ENCODE results near the gene KRTAP12-2.
"Not testable (repeated sequence)": the region's sequence is repeated elsewhere in the genome, so short reads cannot be mapped to it uniquely, and the experiment has no call there.

Gene KRTAP12-2

DNA sequence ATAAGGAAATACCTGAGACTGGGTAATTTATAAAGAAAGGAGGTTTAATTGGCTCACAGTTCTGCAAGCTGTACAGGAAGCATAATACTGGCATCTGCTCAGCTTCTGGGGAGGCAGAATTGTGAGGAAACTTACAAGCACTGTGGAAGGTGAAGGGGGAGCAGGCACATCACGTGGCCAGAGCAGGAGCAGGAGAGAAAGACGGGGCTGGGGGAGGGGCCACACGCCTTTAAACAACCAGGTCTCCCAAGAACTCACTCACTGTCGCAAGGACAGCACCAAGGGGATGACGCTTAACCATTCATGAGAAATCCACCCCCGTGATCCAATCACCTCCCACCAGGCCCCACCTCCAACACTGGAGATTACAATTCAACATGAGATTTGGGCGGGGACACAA lies 5.2 kb downstream of the KRTAP12-2 start:
- peaks cover 0 to 12% (median 2%) of the 10 kb centered on the region in 5 experiments for H3K27me3 ChIP-seq (replicated peaks in 2 of 5; ENCODE audit: control insufficient read depth in 4 of 5, insufficient read depth in 5 of 5, low read length in 4 of 5)
- H3K27ac ChIP-seq (ENCODE audit: insufficient read depth in 1 of 2, low read depth in 1 of 2, low read length in 2 of 2, poor library complexity in 1 of 2, severe bottlenecking in 2 of 2); DNase-seq; H3K4me3 ChIP-seq (ENCODE audit: control insufficient read depth in 1 of 7, extremely low read depth in 1 of 7, insufficient read depth in 4 of 7, low read depth in 2 of 7, low read length in 6 of 7); CTCF ChIA-PET; POLR2A ChIA-PET; H3K4me1 ChIP-seq (ENCODE audit: control extremely low read depth in 1 of 4, control insufficient read depth in 4 of 4, insufficient read depth in 4 of 4, low read length in 3 of 4); H3K36me3 ChIP-seq (ENCODE audit: control insufficient read depth in 4 of 4, insufficient read depth in 4 of 4, low read length in 3 of 4): not testable (repeated sequence)
- WGBS (ENCODE audit: insufficient coverage) = 81% methylated on average over 2 of the region's 7 CpGs
- H3K9me3 ChIP-seq (ENCODE audit: control extremely low read depth in 1 of 5, control insufficient read depth in 4 of 5, insufficient read depth in 2 of 5, low read depth in 1 of 5, low read length in 4 of 5) = peaks cover under 1 to 18% (median 6%) of the 10 kb centered on the region in 5 experiments

DNA sequence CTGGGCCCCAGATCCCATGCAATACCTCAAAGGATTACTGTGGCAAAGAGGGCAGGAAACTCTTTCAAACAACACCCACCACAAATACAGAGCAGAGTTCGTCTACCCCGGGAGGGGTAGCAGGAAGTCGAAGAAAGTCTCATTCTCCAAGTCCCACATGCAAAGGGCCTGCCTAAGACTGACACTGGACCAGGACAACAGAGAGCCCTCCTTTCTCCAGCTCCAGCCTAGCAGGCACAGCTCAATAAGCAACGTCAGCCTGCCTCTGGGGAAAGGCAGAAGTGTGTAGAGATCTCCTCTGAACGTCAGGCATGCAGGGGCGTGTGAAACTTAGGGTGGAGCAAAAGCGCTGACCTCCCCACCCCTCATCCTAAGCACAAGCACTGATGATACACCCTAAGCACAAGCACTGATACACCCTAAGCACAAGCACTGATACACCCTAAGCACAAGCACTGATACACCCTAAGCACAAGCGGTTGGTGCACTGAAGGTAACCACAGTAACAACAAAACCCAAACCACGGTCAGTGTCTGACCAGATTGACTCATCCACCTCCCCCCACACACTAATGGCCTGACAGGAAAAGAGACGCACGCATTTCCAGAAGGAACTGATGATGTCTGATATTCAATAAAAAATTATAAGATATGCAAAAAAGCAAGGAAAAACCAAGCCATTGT lies 7.7 kb downstream of the KRTAP12-2 start:
- Histone ChIP-seq H3K9me3 (ENCODE audit: control extremely low read depth in 1 of 5, control insufficient read depth in 4 of 5, insufficient read depth in 2 of 5, low read depth in 1 of 5, low read length in 4 of 5) (peaks cover 3 to 33% (median 9%) of the 10 kb centered on the region in 5 experiments), H3K36me3 (ENCODE audit: control insufficient read depth in 4 of 4, insufficient read depth in 4 of 4, low read length in 3 of 4) (no peaks in the 10 kb centered on the region), H3K4me1 (ENCODE audit: control extremely low read depth in 1 of 4, control insufficient read depth in 4 of 4, insufficient read depth in 4 of 4, low read length in 3 of 4) (no peaks in the 10 kb centered on the region), H3K27me3 (replicated peaks in 2 of 5; ENCODE audit: control insufficient read depth in 4 of 5, insufficient read depth in 5 of 5, low read length in 4 of 5) (peaks cover 0 to 10% (median 2%) of the 10 kb centered on the region in 5 experiments), H3K27ac (ENCODE audit: insufficient read depth in 1 of 2, low read depth in 1 of 2, low read length in 2 of 2, poor library complexity in 1 of 2, severe bottlenecking in 2 of 2) (no peak overlapping the region), H3K4me3 (ENCODE audit: control insufficient read depth in 1 of 7, extremely low read depth in 1 of 7, insufficient read depth in 4 of 7, low read depth in 2 of 7, low read length in 6 of 7) (no peak overlapping the region)
- 40% methylated on average over 4 of the region's 11 CpGs for WGBS (ENCODE audit: insufficient coverage)
- ChIA-PET POLR2A (no interaction called here), CTCF (no interaction called here)
- DNase-seq = no peak

DNA sequence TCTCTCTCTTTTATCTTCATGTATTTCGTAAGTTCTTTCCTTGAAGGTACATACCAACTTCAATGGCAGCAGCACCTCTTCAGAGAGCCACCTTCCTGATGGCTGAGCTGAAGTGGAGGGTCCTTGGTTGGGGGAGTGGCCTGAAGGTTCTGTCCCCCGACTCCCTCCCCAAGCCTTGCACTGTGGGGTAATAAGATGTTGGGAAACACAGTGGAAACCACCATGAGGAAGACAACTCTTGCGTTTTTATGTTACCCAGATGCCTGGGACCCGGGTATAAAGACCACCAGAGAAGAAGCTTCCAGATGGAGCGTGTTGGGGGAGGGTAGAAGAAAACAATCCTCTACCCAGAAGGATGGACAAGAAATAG lies 8.2 kb downstream of the KRTAP12-2 start:
- H3K4me1 ChIP-seq (ENCODE audit: control extremely low read depth in 1 of 4, control insufficient read depth in 4 of 4, insufficient read depth in 4 of 4, low read length in 3 of 4) = no peaks in the 10 kb centered on the region
- H3K36me3 ChIP-seq (ENCODE audit: control insufficient read depth in 4 of 4, insufficient read depth in 4 of 4, low read length in 3 of 4) = no peaks in the 10 kb centered on the region
- peaks cover 0 to 10% (median 2%) of the 10 kb centered on the region in 5 experiments for H3K27me3 ChIP-seq (replicated peaks in 2 of 5; ENCODE audit: control insufficient read depth in 4 of 5, insufficient read depth in 5 of 5, low read length in 4 of 5)
- DNase-seq = no peak
- no peak overlapping the region for H3K27ac ChIP-seq (ENCODE audit: insufficient read depth in 1 of 2, low read depth in 1 of 2, low read length in 2 of 2, poor library complexity in 1 of 2, severe bottlenecking in 2 of 2)
- H3K4me3 ChIP-seq (ENCODE audit: control insufficient read depth in 1 of 7, extremely low read depth in 1 of 7, insufficient read depth in 4 of 7, low read depth in 2 of 7, low read length in 6 of 7) = no peak overlapping the region
- H3K9me3 ChIP-seq (ENCODE audit: control extremely low read depth in 1 of 5, control insufficient read depth in 4 of 5, insufficient read depth in 2 of 5, low read depth in 1 of 5, low read length in 4 of 5) = peaks cover 3 to 34% (median 9%) of the 10 kb centered on the region in 5 experiments
- ChIA-PET CTCF (no interaction called here), POLR2A (no interaction called here)
- WGBS (ENCODE audit: insufficient coverage) = 86% methylated on average over 3 of the region's 5 CpGs

DNA sequence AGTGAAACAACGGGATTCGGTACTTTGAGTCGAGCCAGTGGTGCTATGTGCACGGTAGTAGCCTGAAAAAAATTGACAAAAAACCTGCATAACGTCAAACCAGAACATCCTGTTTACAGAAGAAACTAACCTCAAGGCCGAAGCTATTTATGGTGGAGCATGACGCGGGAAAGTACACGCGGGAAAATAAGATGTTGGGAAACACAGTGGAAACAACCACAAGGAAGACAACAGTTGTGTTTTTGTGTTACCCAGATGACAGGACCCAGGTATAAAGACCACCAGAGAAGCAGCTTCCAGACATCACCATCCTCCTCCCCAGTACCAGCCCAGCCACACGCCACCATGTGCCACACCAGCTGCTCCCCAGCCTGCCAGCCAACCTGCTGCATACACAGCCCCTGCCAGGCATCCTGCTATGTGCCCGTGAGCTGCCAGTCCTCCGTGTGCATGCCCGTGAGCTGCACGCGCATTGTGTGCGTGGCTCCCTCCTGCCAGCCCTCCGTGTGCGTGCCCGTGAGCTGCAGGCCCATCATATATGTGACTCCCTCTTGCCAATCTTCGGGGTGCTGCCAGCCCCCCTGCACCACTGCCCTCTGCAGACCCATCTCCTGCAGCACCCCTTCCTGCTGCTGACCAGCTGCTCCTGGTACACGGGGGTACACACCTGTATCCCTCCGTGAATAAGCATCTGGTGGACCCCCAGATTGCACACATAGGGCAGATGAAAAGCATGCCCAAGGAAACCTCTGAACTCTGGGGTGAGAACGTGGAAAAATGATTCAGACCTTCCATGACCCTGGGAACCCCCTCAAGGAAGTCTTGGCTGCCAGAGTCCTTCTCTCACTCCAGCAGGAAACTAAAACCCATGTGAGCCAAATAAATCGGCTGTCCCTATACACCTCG lies 8.8 kb downstream of the KRTAP12-2 start, which contains the start of gene KRTAP12-3:
TSS of gene KRTAP12-3 (plus strand) at position 298 of the 906 bp plus-strand sequence. CDS start at position 346, 48 bp downstream.
- peak in 1 of 3 donors; percentile 3 for DNase-seq
- no peaks in the 10 kb centered on the region for H3K4me1 ChIP-seq (ENCODE audit: control extremely low read depth in 1 of 4, control insufficient read depth in 4 of 4, insufficient read depth in 4 of 4, low read length in 3 of 4)
- no peak within 1 kb of the TSS for H3K4me3 ChIP-seq (ENCODE audit: control insufficient read depth in 1 of 7, extremely low read depth in 1 of 7, insufficient read depth in 4 of 7, low read depth in 2 of 7, low read length in 6 of 7)
- ChIA-PET POLR2A (no interaction called here), CTCF (no interaction called here)
- peaks cover 3 to 37% (median 11%) of the 10 kb centered on the region in 5 experiments for H3K9me3 ChIP-seq (ENCODE audit: control extremely low read depth in 1 of 5, control insufficient read depth in 4 of 5, insufficient read depth in 2 of 5, low read depth in 1 of 5, low read length in 4 of 5)
- H3K27me3 ChIP-seq (replicated peaks in 2 of 5; ENCODE audit: control insufficient read depth in 4 of 5, insufficient read depth in 5 of 5, low read length in 4 of 5) = peaks cover 0 to 10% (median 2%) of the 10 kb centered on the region in 5 experiments
- WGBS (ENCODE audit: insufficient coverage) = 87% methylated on average over 18 of the region's 26 CpGs
- no peak within 1 kb of the TSS for H3K27ac ChIP-seq (ENCODE audit: insufficient read depth in 1 of 2, low read depth in 1 of 2, low read length in 2 of 2, poor library complexity in 1 of 2, severe bottlenecking in 2 of 2)
- H3K36me3 ChIP-seq (ENCODE audit: control insufficient read depth in 4 of 4, insufficient read depth in 4 of 4, low read length in 3 of 4) = no peaks in the 10 kb centered on the region

DNA sequence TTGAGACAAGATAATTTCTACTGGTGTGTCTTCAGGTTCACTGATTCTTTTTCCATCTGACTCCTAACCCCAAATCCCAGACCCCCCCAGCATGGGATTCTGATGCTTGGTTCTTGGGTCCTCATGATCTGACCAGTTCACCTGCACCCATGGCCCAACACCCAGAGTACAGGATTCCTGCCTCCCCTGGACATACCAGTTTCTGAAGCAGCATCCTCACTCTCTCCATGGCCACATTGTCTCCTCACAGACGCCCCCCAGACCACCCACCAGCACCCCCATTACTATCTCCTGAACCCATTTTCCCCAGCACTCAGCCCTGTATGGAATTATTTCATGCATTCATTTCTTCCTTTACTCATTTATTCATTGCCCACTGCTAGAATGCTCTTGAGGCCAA lies 9.9 kb downstream of the KRTAP12-2 start:
- Histone ChIP-seq H3K4me3 (ENCODE audit: control insufficient read depth in 1 of 7, extremely low read depth in 1 of 7, insufficient read depth in 4 of 7, low read depth in 2 of 7, low read length in 6 of 7) (no peak overlapping the region), H3K27ac (ENCODE audit: insufficient read depth in 1 of 2, low read depth in 1 of 2, low read length in 2 of 2, poor library complexity in 1 of 2, severe bottlenecking in 2 of 2) (no peak overlapping the region), H3K36me3 (ENCODE audit: control insufficient read depth in 4 of 4, insufficient read depth in 4 of 4, low read length in 3 of 4) (no peaks in the 10 kb centered on the region), H3K27me3 (replicated peaks in 2 of 5; ENCODE audit: control insufficient read depth in 4 of 5, insufficient read depth in 5 of 5, low read length in 4 of 5) (peaks cover 0 to 10% (median 0%) of the 10 kb centered on the region in 5 experiments), H3K9me3 (ENCODE audit: control extremely low read depth in 1 of 5, control insufficient read depth in 4 of 5, insufficient read depth in 2 of 5, low read depth in 1 of 5, low read length in 4 of 5) (peaks cover 3 to 37% (median 11%) of the 10 kb centered on the region in 5 experiments), H3K4me1 (ENCODE audit: control extremely low read depth in 1 of 4, control insufficient read depth in 4 of 4, insufficient read depth in 4 of 4, low read length in 3 of 4) (no peaks in the 10 kb centered on the region)
- 80% methylated on average over 1 of the region's 1 CpG for WGBS (ENCODE audit: insufficient coverage)
- no peak for DNase-seq
- POLR2A ChIA-PET = no interaction called here
- CTCF ChIA-PET = no interaction called here

DNA sequence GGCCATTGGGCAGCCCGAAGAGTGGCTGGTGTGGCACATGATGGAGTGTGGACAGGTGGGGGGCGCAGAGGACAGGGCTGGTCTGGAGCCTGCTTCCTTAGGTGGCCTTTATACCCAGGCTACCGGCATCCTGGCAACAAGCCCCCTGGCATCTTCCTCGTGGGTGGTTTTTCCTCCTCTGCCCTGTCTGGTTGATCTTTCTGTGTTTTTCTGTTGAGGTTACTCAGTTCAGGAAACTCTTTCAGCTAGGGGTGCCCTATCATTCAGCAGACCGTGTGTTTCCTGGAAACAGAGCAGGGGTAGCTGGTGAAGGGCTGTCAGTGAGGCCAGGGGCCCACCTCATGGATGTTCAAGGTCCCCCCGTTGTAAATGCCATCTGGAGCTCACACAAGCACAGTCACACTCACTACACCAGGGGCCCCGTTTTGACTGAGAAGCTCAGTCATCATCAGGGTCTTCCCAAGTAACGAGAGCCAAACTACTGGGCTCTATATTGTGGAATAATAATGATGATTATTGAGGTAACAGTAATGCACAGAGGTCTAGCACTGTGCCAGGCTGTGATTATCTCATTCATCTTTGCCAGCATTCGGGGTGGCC lies 12.1 kb downstream of the KRTAP12-2 start, which contains the start of gene KRTAP12-4:
TSS of gene KRTAP12-4 (minus strand) at position 84 of the 600 bp plus-strand sequence. CDS start at position 39, 45 bp downstream.
- 50% methylated on average over 6 of the region's 9 CpGs for WGBS (ENCODE audit: insufficient coverage)
- DNase-seq = peak in 1 of 3 donors; percentile 77
- peaks cover 0 to 10% (median 0%) of the 10 kb centered on the region in 5 experiments for H3K27me3 ChIP-seq (replicated peaks in 2 of 5; ENCODE audit: control insufficient read depth in 4 of 5, insufficient read depth in 5 of 5, low read length in 4 of 5)
- H3K4me3 ChIP-seq (ENCODE audit: control insufficient read depth in 1 of 7, extremely low read depth in 1 of 7, insufficient read depth in 4 of 7, low read depth in 2 of 7, low read length in 6 of 7) = no peak within 1 kb of the TSS
- no peaks in the 10 kb centered on the region for H3K36me3 ChIP-seq (ENCODE audit: control insufficient read depth in 4 of 4, insufficient read depth in 4 of 4, low read length in 3 of 4)
- CTCF ChIA-PET = no interaction called here
- POLR2A ChIA-PET = interaction anchor here (0.6 kb wide), 1 partner anchor 32 kb away, joined by 3 read pairs; no protein-coding TSS in a partner anchor
- peaks cover 3 to 40% (median 11%) of the 10 kb centered on the region in 5 experiments for H3K9me3 ChIP-seq (ENCODE audit: control extremely low read depth in 1 of 5, control insufficient read depth in 4 of 5, insufficient read depth in 2 of 5, low read depth in 1 of 5, low read length in 4 of 5)
- no peak within 1 kb of the TSS for H3K27ac ChIP-seq (ENCODE audit: insufficient read depth in 1 of 2, low read depth in 1 of 2, low read length in 2 of 2, poor library complexity in 1 of 2, severe bottlenecking in 2 of 2)
- H3K4me1 ChIP-seq (ENCODE audit: control extremely low read depth in 1 of 4, control insufficient read depth in 4 of 4, insufficient read depth in 4 of 4, low read length in 3 of 4) = no peaks in the 10 kb centered on the region
